Measurements from ENCODE around the gene BCL2L2. TPM values are rescaled to one million over a fixed set of nuclear protein-coding genes. Genes with fewer than 3 reads are reported as not detected.
"Not testable (repeated sequence)": the region's sequence is repeated elsewhere in the genome, so short reads cannot be mapped to it uniquely, and the experiment has no call there.

The BCL2L2 gene
- polyA plus RNA-seq, 1 of the 3 experiments (the other 2 are of a cell fraction) = 30.6 TPM

GRCh38 chr14:23324455-23324846 lies 17.8 kb downstream of the BCL2L2 start (continued):
- TF ChIP-seq USF2 (IDR thresholded peaks at IDR 0.05; ENCODE audit: borderline replicate concordance, low read depth, low read length) (no peak), GATA2 (CRISPR knock-in tag; IDR thresholded peaks at IDR 0.05) (no peak), TEAD4 (IDR thresholded peaks at IDR 0.05; ENCODE audit: borderline replicate concordance, insufficient read depth) (no peak), PBX3 (IDR thresholded peaks at IDR 0.05) (no peak), FOXM1 (IDR thresholded peaks at IDR 0.05; ENCODE audit: low read depth) (no peak)

- H3F3A ChIP-seq (replicated peaks; ENCODE audit: insufficient read depth) = peaks cover 35% of the 10 kb centered on the region
- H3K27ac ChIP-seq (ENCODE audit: low read depth in 2 of 2, low read length in 1 of 2) = no peak overlapping the region; a peak in 1 of 4 replicates
- H3K4me3 ChIP-seq (ENCODE audit: low read depth in 2 of 2, low read length in 1 of 2) = no peak overlapping the region
- H3K36me3 ChIP-seq (replicated peaks in 1 of 2; ENCODE audit: control insufficient read depth in 1 of 2, insufficient read depth in 2 of 2, low read length in 1 of 2) = peaks cover 34 to 38% of the 10 kb centered on the region in 2 experiments
- ChIA-PET CTCF (interaction anchor here (1.6 to 13.2 kb wide), 2 partner anchors 55 to 60 kb away, joined by 4 to 179 read pairs; partner anchors contain the start of gene CMTM5), POLR2A (no interaction called here)
- no peak overlapping the region for H3K9ac ChIP-seq
- peaks cover 38% of the 10 kb centered on the region for H3K79me2 ChIP-seq (ENCODE audit: insufficient read depth)
- no peak for DNase-seq
- 92% methylated on average over 7 of the region's 7 CpGs for WGBS (ENCODE audit: low lambda C conversion rate)
- H3K9me2 ChIP-seq = no peaks in the 10 kb centered on the region
- no peaks in the 10 kb centered on the region for H3K9me3 ChIP-seq
- H3K4me1 ChIP-seq (ENCODE audit: control insufficient read depth in 1 of 2, insufficient read depth in 2 of 2, low read depth in 1 of 2, low read length in 1 of 2) = peaks cover 13 to 16% of the 10 kb centered on the region in 2 experiments; a peak in 3 of 4 replicates
- H3K27me3 ChIP-seq (ENCODE audit: insufficient read depth) = no peaks in the 10 kb centered on the region
- H4K20me1 ChIP-seq (ENCODE audit: insufficient read depth) = no peaks in the 10 kb centered on the region
- no peak overlapping the region for H2AFZ ChIP-seq (ENCODE audit: low read depth)
- no peak overlapping the region for H3K4me2 ChIP-seq
- TF ChIP-seq PBX3 (IDR thresholded peaks at IDR 0.05) (no peak), RAD21 (IDR thresholded peaks at IDR 0.05; ENCODE audit: low read length) (no peak), TEAD4 (IDR thresholded peaks at IDR 0.05; ENCODE audit: borderline replicate concordance, insufficient read depth) (no peak), ZBTB33 (IDR thresholded peaks at IDR 0.05; ENCODE audit: borderline replicate concordance, low read depth) (no peak), JUND (IDR thresholded peaks at IDR 0.05) (no peak), FOXM1 (IDR thresholded peaks at IDR 0.05; ENCODE audit: low read depth) (no peak), NRF1 (IDR thresholded peaks at IDR 0.05; ENCODE audit: low read depth, low read length) (no peak), IRF3 (IDR thresholded peaks at IDR 0.05; ENCODE audit: low read depth, low read length) (no peak), EZH2phosphoT487 (IDR thresholded peaks at IDR 0.05; ENCODE audit: borderline replicate concordance, low read depth) (no peak), YY1 (IDR thresholded peaks at IDR 0.05; ENCODE audit: low read depth) (no peak), MXI1 (IDR thresholded peaks at IDR 0.05; ENCODE audit: low read depth, low read length) (no peak), USF1 (IDR thresholded peaks at IDR 0.05; ENCODE audit: borderline replicate concordance, low read depth) (no peak)
Observed at GRCh38 chr14:23324993-23325392, 18.4 kb downstream of the BCL2L2 start.

- H3K4me2 ChIP-seq; H3K27ac ChIP-seq (ENCODE audit: low read depth in 2 of 2, low read length in 1 of 2); H2AFZ ChIP-seq (ENCODE audit: low read depth); DNase-seq; H3K9ac ChIP-seq; H3K27me3 ChIP-seq (ENCODE audit: insufficient read depth); H3K9me3 ChIP-seq; H4K20me1 ChIP-seq (ENCODE audit: insufficient read depth); H3K4me3 ChIP-seq (ENCODE audit: low read depth in 2 of 2, low read length in 1 of 2); H3K9me2 ChIP-seq; H3K4me1 ChIP-seq (ENCODE audit: control insufficient read depth in 1 of 2, insufficient read depth in 2 of 2, low read depth in 1 of 2, low read length in 1 of 2): not testable (repeated sequence)
- Histone ChIP-seq H3K79me2 (ENCODE audit: insufficient read depth) (peaks cover 36% of the 10 kb centered on the region), H3F3A (replicated peaks; ENCODE audit: insufficient read depth) (peaks cover 28% of the 10 kb centered on the region), H3K36me3 (replicated peaks in 1 of 2; ENCODE audit: control insufficient read depth in 1 of 2, insufficient read depth in 2 of 2, low read length in 1 of 2) (peaks cover 33 to 34% of the 10 kb centered on the region in 2 experiments)
- 96% methylated on average over 5 of the region's 5 CpGs for WGBS (ENCODE audit: low lambda C conversion rate)
- CTCF ChIA-PET = interaction anchor here (1.3 to 13.2 kb wide), 6 partner anchors 27 to 237 kb away, joined by 4 to 179 read pairs (median 8); partner anchors contain the start of genes CMTM5 and SLC22A17
- POLR2A ChIA-PET = interaction anchor here (0.6 to 2.1 kb wide), 2 partner anchors 54 to 496 kb away, joined by 3 to 6 read pairs; no protein-coding TSS in a partner anchor
Observed at GRCh38 chr14:23325746-23326145, 19.1 kb downstream of the BCL2L2 start.
